Stimulated activated CD4-positive, alpha-beta T cell treated with anti-CD3 and anti-CD28 coated beads, Interleukin-12 subunit alpha, Interleukin-12 subunit beta, amount 100 ng/mL, for 4 hours (primary cell): ENCODE measurements around the gene IGF2R.
A peak's percentile ranks its signal among the peaks of the same experiment; 100 is the strongest.
"Not testable (repeated sequence)": the region's sequence is repeated elsewhere in the genome, so short reads cannot be mapped to it uniquely, and the experiment has no call there.

Experiments used
- DNase-seq: peaks from one replicate; pipeline ENCODE4 v3.0.0-alpha.2; 2020

IGF2R gene

DNA sequence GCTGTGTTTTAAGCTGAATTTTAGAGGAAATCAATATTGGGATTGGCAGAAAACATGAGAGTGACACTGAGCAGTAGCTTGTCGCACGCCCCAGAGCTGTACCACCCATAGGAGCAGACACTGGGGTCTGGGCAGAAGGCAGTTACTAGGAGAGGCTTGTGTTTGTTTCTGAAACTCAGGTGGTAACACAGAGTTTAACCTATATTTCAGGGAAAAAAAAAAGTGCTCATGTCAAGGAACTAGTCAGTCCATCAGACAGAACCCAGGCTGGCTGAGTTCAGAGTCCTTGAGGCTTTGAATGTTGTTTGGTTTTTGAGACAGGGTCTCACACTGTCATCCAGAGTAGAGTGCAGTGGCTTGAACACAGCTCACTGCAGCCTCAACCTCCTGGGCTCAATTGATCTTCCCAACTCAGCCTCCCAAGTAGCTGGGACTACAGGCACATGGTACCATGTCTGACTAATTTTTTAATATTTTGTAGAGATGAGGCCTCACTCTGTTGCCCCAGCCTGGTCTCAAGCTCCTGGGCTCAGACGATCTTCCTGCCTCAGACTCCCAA lies 159.3 kb downstream of the IGF2R start:
- DNase-seq = no peak

DNA sequence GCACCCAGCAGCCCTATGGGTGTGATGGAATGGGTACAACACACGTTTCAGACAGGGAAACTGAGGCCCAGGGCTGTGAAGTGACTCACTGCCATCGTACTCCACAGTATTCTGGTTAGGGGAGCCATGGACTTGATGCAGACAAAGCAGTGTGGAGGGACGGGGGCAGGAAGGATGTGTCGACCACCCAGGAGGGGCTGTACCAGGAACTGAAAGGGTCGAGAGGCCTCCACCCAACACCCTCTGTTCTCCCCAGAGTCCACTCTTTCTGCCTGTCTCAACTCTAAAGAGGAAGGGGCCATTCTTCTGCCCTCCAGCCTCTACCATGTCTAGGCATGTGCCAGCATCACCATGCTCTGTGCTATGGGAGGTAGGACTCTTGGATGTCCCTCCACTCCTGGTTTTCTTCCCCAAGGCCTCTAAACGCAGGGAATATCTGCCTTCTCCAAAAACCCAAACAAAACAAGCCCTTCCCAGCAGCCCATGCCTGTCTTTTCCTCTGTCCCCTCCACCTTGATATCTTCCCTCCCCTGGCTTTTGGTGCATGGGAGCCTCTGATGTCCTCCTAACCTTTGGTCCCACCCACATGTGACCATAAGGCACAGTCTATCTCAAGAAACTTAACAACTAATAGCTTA lies 160.1 kb downstream of the IGF2R start:
- no peak for DNase-seq

- DNase-seq = no peak
Observed at GRCh38 chr6:160129881-160130615, 161.2 kb downstream of the IGF2R start.

GRCh38 chr6:160130729-160131484 lies 162.0 kb downstream of the IGF2R start:
- no peak for DNase-seq

DNA sequence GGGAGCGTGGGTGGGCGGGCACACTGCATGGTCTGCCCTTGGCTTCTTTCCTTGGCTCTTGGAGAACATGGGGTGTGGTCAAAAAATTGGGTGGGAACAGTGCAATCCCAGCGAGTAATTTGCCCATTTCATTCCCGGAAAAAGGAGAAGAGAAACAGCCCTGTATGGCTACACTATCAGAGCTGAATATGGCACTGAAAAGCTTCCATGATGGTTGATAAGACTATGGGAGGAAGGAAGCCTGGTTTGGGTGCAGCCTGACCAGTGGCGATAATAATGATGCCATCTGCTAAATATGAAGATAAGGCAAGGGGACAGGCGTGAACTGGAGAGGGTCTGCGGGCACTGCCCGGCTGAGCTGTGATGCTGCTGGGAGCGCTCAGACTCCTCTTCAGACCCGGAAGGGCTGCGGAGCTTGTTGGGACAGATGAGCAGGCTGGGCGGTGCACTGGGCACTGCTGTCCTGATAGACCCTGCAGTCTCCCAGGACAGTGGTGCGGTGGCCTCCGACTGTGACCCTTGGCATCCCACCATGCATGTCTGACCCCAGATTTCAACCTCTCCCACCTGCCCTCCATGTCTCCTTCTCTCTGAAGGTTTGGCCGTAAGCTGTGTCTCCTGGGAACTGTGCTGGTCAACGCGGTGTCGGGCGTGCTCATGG lies 162.9 kb downstream of the IGF2R start:
- DNase-seq = no peak

DNA sequence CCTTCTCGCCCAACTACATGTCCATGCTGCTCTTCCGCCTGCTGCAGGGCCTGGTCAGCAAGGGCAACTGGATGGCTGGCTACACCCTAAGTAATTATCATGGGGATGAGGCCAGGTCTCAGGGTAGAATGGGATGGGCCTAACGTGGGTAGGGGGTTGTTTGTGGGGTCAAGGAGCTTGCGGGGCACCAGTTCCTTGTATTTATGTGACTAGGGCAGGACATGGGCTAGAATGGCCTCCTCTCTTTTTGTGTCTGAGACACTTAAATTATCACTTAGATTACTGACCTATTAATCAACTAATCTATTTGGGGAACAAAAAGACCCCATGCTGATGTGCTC lies 163.4 kb downstream of the IGF2R start:
- DNase-seq = no peak

GRCh38 chr6:160132776-160133338 lies 164.0 kb downstream of the IGF2R start:
- DNase-seq = no peak

DNA sequence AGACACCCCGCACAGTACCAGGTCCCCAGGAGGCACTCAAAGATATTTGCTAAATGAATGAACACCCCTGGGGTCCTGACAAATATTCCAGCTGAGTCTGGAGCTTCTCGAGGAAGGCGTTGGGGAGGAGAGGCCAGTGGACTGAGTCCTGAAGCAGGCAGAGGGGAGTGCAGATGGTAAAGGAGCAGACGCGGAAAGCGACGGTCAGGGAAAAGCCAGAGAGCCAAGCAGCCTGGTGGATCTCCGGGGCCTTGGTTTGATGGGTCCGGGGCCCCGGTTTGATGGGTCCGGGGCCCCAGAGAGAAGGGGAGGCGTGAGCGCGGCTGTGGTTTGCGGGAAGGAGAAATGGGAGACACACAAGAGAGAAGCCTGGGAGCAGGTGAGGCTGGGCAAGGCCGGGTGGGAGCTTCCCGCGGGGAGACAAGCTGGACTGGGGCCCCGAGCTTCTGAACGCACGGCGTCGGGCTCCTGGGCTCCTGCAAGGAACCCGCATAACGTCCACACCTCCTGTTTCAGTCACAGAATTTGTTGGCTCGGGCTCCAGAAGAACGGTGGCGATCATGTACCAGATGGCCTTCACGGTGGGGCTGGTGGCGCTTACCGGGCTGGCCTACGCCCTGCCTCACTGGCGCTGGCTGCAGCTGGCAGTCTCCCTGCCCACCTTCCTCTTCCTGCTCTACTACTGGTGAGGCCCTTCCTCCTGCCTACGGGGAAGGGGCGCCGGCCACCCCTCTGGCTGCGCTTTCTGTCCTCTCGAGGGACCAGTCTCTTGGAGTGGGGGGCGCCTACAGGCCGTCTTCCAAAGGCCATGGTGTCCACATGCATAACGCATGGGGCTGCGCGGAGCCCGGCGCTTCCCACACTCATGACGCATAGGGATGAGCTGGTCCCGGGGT lies 164.8 kb downstream of the IGF2R start:
- DNase-seq = no peak

DNA sequence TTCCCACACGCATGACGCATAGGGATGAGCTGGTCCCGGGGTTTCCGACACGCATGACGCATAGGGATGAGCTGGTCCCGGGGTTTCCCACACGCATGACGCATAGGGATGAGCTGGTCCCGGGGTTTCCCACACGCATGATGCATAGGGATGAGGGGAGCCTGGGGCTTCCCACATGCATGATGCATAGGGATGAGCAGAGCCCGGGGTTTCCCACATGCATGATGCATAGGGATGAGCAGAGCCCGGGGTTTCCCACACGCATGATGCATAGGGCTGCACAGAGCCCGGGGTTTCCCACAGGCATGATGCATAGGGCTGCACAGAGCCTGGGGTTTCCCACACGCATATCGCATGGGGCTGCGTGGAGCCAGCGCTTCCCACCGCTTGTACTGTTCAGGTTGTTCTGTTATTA lies 165.5 kb downstream of the IGF2R start:
- DNase-seq = peak; percentile 2

DNA sequence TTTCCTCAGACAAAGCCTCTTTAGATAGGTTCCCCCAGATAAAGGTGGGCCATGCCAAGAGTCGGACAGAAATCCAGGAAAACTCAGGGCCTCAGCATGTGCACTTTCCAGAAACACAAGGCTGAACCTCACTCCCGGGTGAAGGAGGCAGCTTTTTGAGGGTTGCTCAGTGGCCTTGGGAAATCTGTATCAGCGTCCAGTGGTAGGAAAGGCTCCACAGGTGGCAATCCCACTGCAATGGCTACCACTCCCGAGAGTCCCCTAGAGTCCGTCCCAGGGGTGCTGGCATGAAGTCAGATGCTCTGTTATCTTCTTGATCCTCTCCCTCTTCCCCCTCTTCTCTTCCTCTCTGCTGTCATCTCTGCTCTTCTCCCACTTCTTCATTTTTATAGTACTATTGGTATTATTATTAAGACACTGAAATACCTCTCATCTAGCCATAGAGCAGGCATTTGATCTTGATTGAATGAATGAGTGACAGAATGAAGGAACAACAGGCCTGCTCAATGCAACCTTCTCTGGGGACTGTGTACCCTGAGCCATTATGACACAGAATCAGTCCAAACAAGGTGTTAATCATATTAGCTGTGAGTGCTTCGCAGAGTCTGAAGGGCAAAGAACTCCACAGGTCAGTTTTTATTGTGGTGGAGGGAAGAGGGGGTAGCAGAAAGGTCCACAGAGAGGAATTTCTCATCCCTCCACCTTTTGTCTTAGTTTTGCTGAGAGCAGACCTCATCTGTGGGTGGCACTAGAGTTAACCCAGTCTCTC lies 166.1 kb downstream of the IGF2R start:
- no peak for DNase-seq

- no peak for DNase-seq
Observed at GRCh38 chr6:160135907-160136655, 167.2 kb downstream of the IGF2R start.

- DNase-seq = no peak
Observed at GRCh38 chr6:160137130-160137988, 168.5 kb downstream of the IGF2R start.

DNA sequence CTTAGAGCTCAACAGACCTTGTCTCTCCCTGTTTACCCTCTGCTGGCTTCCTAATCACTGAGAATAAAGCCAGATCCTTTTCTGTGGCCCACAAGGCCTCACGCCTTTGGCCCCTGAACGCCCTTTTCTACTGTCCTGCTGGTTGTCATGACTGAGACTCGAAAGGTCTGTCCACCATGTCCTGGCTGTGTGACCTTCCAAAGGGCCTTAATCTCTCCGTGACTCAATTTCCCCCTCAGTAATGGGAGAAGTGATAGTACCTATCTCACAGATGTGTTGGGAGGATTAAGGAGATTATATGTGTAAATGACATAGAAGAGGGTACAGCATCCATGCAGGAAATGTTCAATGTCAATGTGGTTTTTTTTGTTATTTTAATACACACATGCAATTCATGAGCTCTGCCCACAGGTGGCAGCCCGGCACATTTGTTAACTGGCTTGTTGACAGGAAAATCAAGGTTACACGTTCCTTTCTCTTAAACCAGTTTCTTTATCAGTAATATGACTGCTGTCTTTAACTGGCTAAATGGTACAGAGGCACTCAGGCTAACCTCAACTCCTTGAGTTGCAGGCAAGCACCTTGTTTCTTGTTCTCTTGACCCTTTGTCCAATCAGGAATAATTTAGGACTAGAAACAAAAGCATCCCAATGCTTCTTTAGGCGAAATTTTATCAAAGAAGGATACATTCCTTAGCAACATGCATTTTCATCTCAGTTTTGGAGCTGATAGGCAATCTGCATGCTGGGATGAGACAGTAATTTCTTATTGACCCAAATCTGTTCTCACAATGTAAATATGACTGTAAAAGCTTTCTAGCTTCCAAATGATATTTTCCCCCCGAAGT lies 169.3 kb downstream of the IGF2R start:
- DNase-seq = peak; percentile 59

DNA sequence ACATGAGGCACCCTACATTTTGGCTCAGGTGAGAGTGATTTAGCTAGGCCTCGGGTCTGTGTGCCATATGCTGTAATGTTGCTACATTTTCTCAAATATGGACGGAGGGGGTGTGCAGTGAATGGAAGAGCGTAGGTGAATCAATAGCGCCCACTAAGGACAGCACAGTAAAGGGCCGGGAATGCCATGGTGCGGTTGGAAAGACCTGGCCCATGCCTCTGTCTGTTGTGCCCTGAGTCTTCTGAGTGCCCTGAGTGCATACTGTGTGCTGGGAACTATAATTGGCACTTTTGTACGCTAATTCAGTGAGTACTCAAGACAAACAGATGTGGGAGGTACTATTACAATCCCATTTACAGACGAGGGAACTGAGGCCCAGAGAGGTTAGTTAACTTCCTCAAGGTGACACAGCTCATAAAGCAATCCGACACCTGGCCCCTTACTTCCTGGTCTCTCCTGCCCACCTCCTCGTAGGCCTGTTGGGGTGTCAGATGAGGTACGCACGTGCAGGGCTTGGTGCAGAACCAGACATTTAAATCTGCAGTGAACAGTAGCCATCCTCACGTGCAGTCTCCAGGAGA lies 170.0 kb downstream of the IGF2R start:
- no peak for DNase-seq

GRCh38 chr6:160139420-160139851 lies 170.6 kb downstream of the IGF2R start:
- no peak for DNase-seq

DNA sequence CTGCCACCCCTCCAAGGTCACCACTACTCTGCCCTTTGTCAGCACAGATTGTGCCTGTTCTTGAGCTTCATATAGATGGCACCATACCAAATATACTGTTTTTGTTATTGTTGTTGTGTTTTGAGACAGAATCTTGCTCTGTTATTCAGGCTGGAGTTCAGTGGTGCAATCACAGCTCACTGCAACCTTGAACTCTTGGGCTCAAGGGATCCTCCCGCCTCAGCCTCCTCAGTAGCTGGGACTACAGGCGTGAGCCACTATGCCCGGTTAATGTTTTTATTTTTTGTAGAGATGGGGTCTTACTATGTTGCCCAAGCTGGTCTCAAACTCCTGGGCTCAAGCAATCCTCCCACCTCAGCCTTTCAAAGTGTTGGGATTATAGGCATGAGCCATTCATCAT lies 171.6 kb downstream of the IGF2R start:
- DNase-seq = not testable (repeated sequence)

- DNase-seq = no peak
Observed at GRCh38 chr6:160141001-160141726, 172.3 kb downstream of the IGF2R start.
